ENCODE measurements around the gene LOXL3.

- TF ChIP-seq POLR2A (IDR thresholded peaks at IDR 0.05) = no peak
- TF ChIP-seq, protein P1, sequence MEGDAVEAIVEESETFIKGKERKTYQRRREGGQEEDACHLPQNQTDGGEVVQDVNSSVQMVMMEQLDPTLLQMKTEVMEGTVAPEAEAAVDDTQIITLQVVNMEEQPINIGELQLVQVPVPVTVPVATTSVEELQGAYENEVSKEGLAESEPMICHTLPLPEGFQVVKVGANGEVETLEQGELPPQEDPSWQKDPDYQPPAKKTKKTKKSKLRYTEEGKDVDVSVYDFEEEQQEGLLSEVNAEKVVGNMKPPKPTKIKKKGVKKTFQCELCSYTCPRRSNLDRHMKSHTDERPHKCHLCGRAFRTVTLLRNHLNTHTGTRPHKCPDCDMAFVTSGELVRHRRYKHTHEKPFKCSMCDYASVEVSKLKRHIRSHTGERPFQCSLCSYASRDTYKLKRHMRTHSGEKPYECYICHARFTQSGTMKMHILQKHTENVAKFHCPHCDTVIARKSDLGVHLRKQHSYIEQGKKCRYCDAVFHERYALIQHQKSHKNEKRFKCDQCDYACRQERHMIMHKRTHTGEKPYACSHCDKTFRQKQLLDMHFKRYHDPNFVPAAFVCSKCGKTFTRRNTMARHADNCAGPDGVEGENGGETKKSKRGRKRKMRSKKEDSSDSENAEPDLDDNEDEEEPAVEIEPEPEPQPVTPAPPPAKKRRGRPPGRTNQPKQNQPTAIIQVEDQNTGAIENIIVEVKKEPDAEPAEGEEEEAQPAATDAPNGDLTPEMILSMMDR (IDR thresholded peaks at IDR 0.05) = no peak
Measured at GRCh38 chr2:74575320-74575719, 21.6 kb upstream of the LOXL3 start.

Data from prostate gland (tissue), 2 donors.